Measurements from ENCODE around the gene TAF9B. TPM values are rescaled to one million over a fixed set of nuclear protein-coding genes. Genes with fewer than 3 reads are reported as not detected.

TAF9B gene
- total RNA-seq, 1 experiment from 2014 or later: 43.0 TPM

Other genes starting within 250 kb of the TAF9B start
- 49.5 and 76.5 TPM in 2 replicates for gene MAGT1, start 244.2 kb downstream of the TAF9B start, total RNA-seq (2014; rRNA removed; shearing (Covaris generic))
- 408 and 546 TPM in 2 replicates for gene COX7B, start 240.2 kb downstream of the TAF9B start, total RNA-seq (2014; rRNA removed; shearing (Covaris generic))
- 1.4 and 5.2 TPM in 2 replicates for gene ATP7A, start 229.0 kb downstream of the TAF9B start, total RNA-seq (2014; rRNA removed; shearing (Covaris generic))
- 0.17 TPM in 1 of 2 replicates, not detected in the other for gene PGAM4, start 170.0 kb downstream of the TAF9B start, total RNA-seq (2014; rRNA removed; shearing (Covaris generic))
- gene PGK1, start 35.4 kb downstream of the TAF9B start, total RNA-seq (2014; rRNA removed; shearing (Covaris generic)): 171 and 205 TPM in 2 replicates
- gene CYSLTR1, start 188.0 kb upstream of the TAF9B start, total RNA-seq (2014; rRNA removed; shearing (Covaris generic)): 0.12 TPM in 1 of 2 replicates, not detected in the other